ENCODE measurements around the gene PCBD1. TPM values are rescaled to one million over a fixed set of nuclear protein-coding genes. Genes with fewer than 3 reads are reported as not detected.

Gene PCBD1
- total RNA-seq, 3 donors from 2014 or later, result 52.4 to 93.9 (median 66.6) TPM

DNA sequence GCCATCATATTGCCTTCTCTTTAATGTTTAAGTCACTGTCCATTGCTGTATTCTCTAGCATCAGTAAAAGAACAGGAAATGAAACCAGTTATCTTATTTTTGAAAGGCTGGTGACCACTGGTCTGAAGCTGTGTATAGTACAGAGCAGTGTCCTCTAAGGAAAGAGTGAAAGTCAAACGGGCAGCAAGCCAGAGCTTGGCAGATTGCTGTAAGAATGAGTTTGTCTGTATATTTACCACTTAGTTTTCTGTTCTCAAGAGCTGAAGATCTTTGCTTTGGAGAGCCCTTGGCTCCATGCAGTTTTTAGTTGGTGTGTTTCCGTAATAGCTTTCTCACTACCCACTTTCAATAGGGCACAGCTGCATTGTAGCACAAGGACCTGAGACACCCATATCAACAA is 31.9 kb downstream of the PCBD1 start:
- no peak for TF ChIP-seq POLR2AphosphoS5 (IDR thresholded peaks at IDR 0.05)
- TF ChIP-seq POLR2A (IDR thresholded peaks at IDR 0.05), result no peak
- TF ChIP-seq, protein P1, sequence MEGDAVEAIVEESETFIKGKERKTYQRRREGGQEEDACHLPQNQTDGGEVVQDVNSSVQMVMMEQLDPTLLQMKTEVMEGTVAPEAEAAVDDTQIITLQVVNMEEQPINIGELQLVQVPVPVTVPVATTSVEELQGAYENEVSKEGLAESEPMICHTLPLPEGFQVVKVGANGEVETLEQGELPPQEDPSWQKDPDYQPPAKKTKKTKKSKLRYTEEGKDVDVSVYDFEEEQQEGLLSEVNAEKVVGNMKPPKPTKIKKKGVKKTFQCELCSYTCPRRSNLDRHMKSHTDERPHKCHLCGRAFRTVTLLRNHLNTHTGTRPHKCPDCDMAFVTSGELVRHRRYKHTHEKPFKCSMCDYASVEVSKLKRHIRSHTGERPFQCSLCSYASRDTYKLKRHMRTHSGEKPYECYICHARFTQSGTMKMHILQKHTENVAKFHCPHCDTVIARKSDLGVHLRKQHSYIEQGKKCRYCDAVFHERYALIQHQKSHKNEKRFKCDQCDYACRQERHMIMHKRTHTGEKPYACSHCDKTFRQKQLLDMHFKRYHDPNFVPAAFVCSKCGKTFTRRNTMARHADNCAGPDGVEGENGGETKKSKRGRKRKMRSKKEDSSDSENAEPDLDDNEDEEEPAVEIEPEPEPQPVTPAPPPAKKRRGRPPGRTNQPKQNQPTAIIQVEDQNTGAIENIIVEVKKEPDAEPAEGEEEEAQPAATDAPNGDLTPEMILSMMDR (IDR thresholded peaks at IDR 0.05), result no peak
- H3K27me3 ChIP-seq, result no peaks in the 10 kb centered on the region
- intact Hi-C loops (cut with DNase I; ENCODE audit: low total_unique reads), result no loop called here
- H3K27ac ChIP-seq, result no peak overlapping the region
- H3K4me3 ChIP-seq, result no peak overlapping the region
- no peaks in the 10 kb centered on the region for H3K36me3 ChIP-seq
- DNase-seq (ENCODE audit: low spot score in 2 of 2), result no peak
- H3K9me3 ChIP-seq, result no peaks in the 10 kb centered on the region
- H3K4me1 ChIP-seq, result no peaks in the 10 kb centered on the region

DNA sequence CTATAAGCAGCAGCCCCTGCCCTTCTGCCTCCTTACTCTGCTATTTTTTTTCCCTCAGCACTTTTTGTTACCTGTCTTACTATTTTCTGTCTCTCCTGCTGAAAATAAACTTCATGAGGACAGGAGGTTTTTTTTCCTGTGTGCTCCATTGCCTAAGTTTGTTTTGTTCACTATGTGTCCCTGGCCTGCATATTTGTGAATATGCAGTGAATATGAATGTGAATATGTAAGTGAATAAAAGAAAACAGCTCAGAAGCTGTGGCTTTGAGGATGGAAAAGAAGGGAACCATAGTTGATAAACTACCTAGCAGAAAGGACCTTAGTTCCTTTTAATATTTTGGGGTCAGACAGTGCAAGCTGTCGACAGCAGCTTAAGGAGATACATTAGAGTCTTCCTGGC is 34.9 kb downstream of the PCBD1 start:
- intact Hi-C loops (cut with DNase I; ENCODE audit: low total_unique reads), result no loop called here
- Histone ChIP-seq H3K27ac (no peak overlapping the region), H3K9me3 (no peaks in the 10 kb centered on the region), H3K36me3 (no peaks in the 10 kb centered on the region), H3K4me1 (no peaks in the 10 kb centered on the region), H3K4me3 (no peak overlapping the region), H3K27me3 (no peaks in the 10 kb centered on the region)
- no peak for DNase-seq (ENCODE audit: low spot score in 2 of 2)
- TF ChIP-seq POLR2A (IDR thresholded peaks at IDR 0.05), result no peak
- TF ChIP-seq POLR2AphosphoS5 (IDR thresholded peaks at IDR 0.05), result no peak
- TF ChIP-seq, protein P1 (IDR thresholded peaks at IDR 0.05), result no peak

DNA sequence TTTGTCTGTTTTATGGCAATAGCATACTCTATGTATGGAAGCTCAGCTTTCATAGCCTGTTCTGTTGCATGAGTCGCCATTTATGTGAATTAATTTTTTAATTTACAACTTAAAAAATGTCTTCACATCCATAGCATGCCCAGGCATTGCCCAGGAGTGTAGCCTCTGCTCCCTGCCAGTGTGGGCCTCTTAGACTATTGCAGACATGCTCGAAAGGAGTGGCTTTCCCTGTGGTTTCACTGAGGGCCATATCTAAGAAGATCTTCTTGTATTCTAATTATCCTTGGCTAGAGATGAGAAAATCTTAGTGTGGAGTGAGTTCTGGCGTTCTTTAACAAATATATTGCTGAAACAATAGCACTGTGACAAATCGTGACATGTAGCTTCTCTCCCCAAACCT is 35.3 kb downstream of the PCBD1 start:
- Histone ChIP-seq H3K27me3 (no peaks in the 10 kb centered on the region), H3K27ac (no peak overlapping the region), H3K9me3 (no peaks in the 10 kb centered on the region), H3K36me3 (no peaks in the 10 kb centered on the region), H3K4me3 (no peak overlapping the region), H3K4me1 (no peaks in the 10 kb centered on the region)
- intact Hi-C loops (cut with DNase I; ENCODE audit: low total_unique reads), result no loop called here
- DNase-seq (ENCODE audit: low spot score in 2 of 2), result no peak
- TF ChIP-seq POLR2AphosphoS5 (IDR thresholded peaks at IDR 0.05) (no peak), POLR2A (IDR thresholded peaks at IDR 0.05) (no peak)
- TF ChIP-seq, protein P1 (IDR thresholded peaks at IDR 0.05), result no peak

DNA sequence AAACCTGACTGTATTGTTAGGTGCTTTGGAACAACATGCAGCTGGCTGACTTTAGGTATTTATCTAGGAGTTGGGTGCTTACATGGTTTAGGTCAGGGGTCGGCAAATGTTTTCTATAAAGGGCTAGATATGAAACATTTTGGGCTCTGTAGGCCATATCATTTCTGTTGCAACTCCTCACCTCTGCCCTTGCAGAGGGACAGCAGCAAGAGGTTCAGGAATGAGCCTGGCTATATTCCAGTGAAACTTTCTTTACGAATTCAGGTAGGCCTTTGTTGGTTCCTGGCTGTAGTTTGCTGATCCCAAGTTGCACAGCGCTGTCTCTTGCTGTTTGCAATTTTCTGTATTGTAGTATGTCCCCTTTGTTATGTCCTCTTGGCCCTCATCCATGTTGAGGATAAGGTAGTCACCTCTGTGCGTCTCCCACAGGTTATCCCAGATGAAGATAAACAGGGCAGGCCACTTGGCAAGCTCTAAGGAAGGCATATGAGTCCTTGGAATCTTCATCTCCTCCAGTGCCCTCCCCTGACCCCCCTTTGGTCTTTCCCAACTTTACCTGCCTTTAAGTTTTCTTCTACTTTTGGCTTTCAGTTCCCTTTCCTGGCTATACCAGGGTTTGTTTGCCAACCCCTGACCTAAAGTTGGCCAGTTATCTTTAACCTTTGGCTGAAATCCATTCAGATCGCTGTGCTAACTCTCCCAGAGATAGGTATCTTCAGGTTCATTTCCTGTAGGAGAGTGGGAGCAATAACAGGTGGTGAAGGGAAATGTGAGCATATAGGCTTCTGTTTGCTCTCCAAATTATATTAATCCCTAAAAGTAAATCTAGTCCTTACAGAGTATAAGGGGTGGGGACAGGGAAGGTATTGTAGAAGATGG is 36.5 kb downstream of the PCBD1 start:
- intact Hi-C loops (cut with DNase I; ENCODE audit: low total_unique reads), result no loop called here
- no peaks in the 10 kb centered on the region for H3K36me3 ChIP-seq

DNA sequence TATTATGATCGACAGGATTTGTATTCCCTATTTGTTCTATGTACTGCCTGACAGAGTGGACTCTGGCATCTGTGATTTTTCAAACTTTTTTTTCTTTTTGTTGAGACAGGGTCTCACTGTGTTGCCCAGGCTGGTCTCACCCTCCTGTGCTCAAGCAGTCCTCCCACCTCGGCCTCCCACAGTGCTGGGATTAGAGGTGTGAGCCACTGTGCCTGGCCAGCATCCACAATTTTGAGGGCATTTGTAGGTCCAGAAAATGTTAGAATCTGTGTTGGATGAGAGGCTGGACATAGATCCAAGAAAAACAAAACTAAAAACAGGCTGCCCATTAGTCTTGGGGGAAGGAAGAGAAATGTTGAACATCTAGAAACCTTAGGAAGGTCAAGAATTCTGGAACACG is 38.3 kb downstream of the PCBD1 start:
- H3K27me3 ChIP-seq, result no peaks in the 10 kb centered on the region
- H3K27ac ChIP-seq, result no peak overlapping the region
- DNase-seq (ENCODE audit: low spot score in 2 of 2), result no peak
- no peaks in the 10 kb centered on the region for H3K36me3 ChIP-seq
- intact Hi-C loops (cut with DNase I; ENCODE audit: low total_unique reads), result no loop called here
- H3K9me3 ChIP-seq, result no peaks in the 10 kb centered on the region
- no peaks in the 10 kb centered on the region for H3K4me1 ChIP-seq
- TF ChIP-seq POLR2A (IDR thresholded peaks at IDR 0.05) (no peak), POLR2AphosphoS5 (IDR thresholded peaks at IDR 0.05) (no peak)
- TF ChIP-seq, protein P1 (IDR thresholded peaks at IDR 0.05), result no peak
- no peak overlapping the region for H3K4me3 ChIP-seq

More for the DNA sequence above, 36.5 kb downstream of the PCBD1 start:
- Histone ChIP-seq H3K27me3 (no peaks in the 10 kb centered on the region), H3K27ac (no peak overlapping the region), H3K4me3 (no peak overlapping the region), H3K9me3 (no peaks in the 10 kb centered on the region), H3K4me1 (no peaks in the 10 kb centered on the region)
- no peak for TF ChIP-seq POLR2AphosphoS5 (IDR thresholded peaks at IDR 0.05)
- TF ChIP-seq, protein P1 (IDR thresholded peaks at IDR 0.05), result no peak
- no peak for TF ChIP-seq POLR2A (IDR thresholded peaks at IDR 0.05)
- no peak for DNase-seq (ENCODE audit: low spot score in 2 of 2)
